ENCODE results near the gene TMEM131L.
"Not testable (repeated sequence)": the region's sequence is repeated elsewhere in the genome, so short reads cannot be mapped to it uniquely, and the experiment has no call there.

Gene TMEM131L

GRCh38 chr4:153539422-153539821, 73.3 kb downstream of the TMEM131L start:
- H3K4me1 ChIP-seq (ENCODE audit: control insufficient read depth in 1 of 2, insufficient read depth in 2 of 2, low read length in 2 of 2) = peaks cover 0 to 16% of the 10 kb centered on the region in 2 donors
- no peaks in the 10 kb centered on the region for H3K36me3 ChIP-seq (ENCODE audit: control insufficient read depth in 1 of 2, insufficient read depth in 2 of 2, low read length in 2 of 2)
- H3K4me3 ChIP-seq (ENCODE audit: low read depth in 1 of 2, low read length in 2 of 2) = no peak overlapping the region
- H3K27me3 ChIP-seq (ENCODE audit: low read depth, low read length) = no peaks in the 10 kb centered on the region
- H3K27ac ChIP-seq (ENCODE audit: low read length) = no peak overlapping the region
- H3K9me3 ChIP-seq (ENCODE audit: control insufficient read depth in 1 of 2, low read length in 2 of 2) = no peaks in the 10 kb centered on the region

- no peak overlapping the region for H3K4me3 ChIP-seq (ENCODE audit: low read depth in 1 of 2, low read length in 2 of 2)
- no peaks in the 10 kb centered on the region for H3K27me3 ChIP-seq (ENCODE audit: low read depth, low read length)
- H3K4me1 ChIP-seq (ENCODE audit: control insufficient read depth in 1 of 2, insufficient read depth in 2 of 2, low read length in 2 of 2) = peaks cover 0 to 8% of the 10 kb centered on the region in 2 donors
- no peaks in the 10 kb centered on the region for H3K9me3 ChIP-seq (ENCODE audit: control insufficient read depth in 1 of 2, low read length in 2 of 2)
- H3K36me3 ChIP-seq (ENCODE audit: control insufficient read depth in 1 of 2, insufficient read depth in 2 of 2, low read length in 2 of 2) = no peaks in the 10 kb centered on the region
- no peak overlapping the region for H3K27ac ChIP-seq (ENCODE audit: low read length)
Observed at GRCh38 chr4:153541456-153542096, 75.4 kb downstream of the TMEM131L start.

GRCh38 chr4:153542131-153542530, 76.0 kb downstream of the TMEM131L start:
- Histone ChIP-seq H3K9me3 (ENCODE audit: control insufficient read depth in 1 of 2, low read length in 2 of 2) (no peaks in the 10 kb centered on the region), H3K27me3 (ENCODE audit: low read depth, low read length) (no peaks in the 10 kb centered on the region), H3K4me3 (ENCODE audit: low read depth in 1 of 2, low read length in 2 of 2) (no peak overlapping the region), H3K4me1 (ENCODE audit: control insufficient read depth in 1 of 2, insufficient read depth in 2 of 2, low read length in 2 of 2) (peaks cover 0 to 8% of the 10 kb centered on the region in 2 donors), H3K36me3 (ENCODE audit: control insufficient read depth in 1 of 2, insufficient read depth in 2 of 2, low read length in 2 of 2) (no peaks in the 10 kb centered on the region), H3K27ac (ENCODE audit: low read length) (no peak overlapping the region)

- H3K9me3 ChIP-seq (ENCODE audit: control insufficient read depth in 1 of 2, low read length in 2 of 2) = no peaks in the 10 kb centered on the region
- no peaks in the 10 kb centered on the region for H3K36me3 ChIP-seq (ENCODE audit: control insufficient read depth in 1 of 2, insufficient read depth in 2 of 2, low read length in 2 of 2)
- H3K27ac ChIP-seq (ENCODE audit: low read length) = no peak overlapping the region
Observed at GRCh38 chr4:153542834-153543233, 76.7 kb downstream of the TMEM131L start.

GRCh38 chr4:153543351-153543750, 77.2 kb downstream of the TMEM131L start:
- H3K9me3 ChIP-seq (ENCODE audit: control insufficient read depth in 1 of 2, low read length in 2 of 2) = no peaks in the 10 kb centered on the region
- H3K4me1 ChIP-seq (ENCODE audit: control insufficient read depth in 1 of 2, insufficient read depth in 2 of 2, low read length in 2 of 2) = peaks cover 0 to 2% of the 10 kb centered on the region in 2 donors
- no peaks in the 10 kb centered on the region for H3K27me3 ChIP-seq (ENCODE audit: low read depth, low read length)
- no peak overlapping the region for H3K4me3 ChIP-seq (ENCODE audit: low read depth in 1 of 2, low read length in 2 of 2)
- no peaks in the 10 kb centered on the region for H3K36me3 ChIP-seq (ENCODE audit: control insufficient read depth in 1 of 2, insufficient read depth in 2 of 2, low read length in 2 of 2)
- no peak overlapping the region for H3K27ac ChIP-seq (ENCODE audit: low read length)

More at GRCh38 chr4:153542834-153543233, 76.7 kb downstream of the TMEM131L start:
- Histone ChIP-seq H3K4me1 (ENCODE audit: control insufficient read depth in 1 of 2, insufficient read depth in 2 of 2, low read length in 2 of 2) (peaks cover 0 to 7% of the 10 kb centered on the region in 2 donors), H3K4me3 (ENCODE audit: low read depth in 1 of 2, low read length in 2 of 2) (no peak overlapping the region), H3K27me3 (ENCODE audit: low read depth, low read length) (no peaks in the 10 kb centered on the region)

- Histone ChIP-seq H3K36me3 (ENCODE audit: control insufficient read depth in 1 of 2, insufficient read depth in 2 of 2, low read length in 2 of 2) (no peaks in the 10 kb centered on the region), H3K4me3 (ENCODE audit: low read depth in 1 of 2, low read length in 2 of 2) (no peak overlapping the region), H3K9me3 (ENCODE audit: control insufficient read depth in 1 of 2, low read length in 2 of 2) (no peaks in the 10 kb centered on the region), H3K27me3 (ENCODE audit: low read depth, low read length) (no peaks in the 10 kb centered on the region), H3K4me1 (ENCODE audit: control insufficient read depth in 1 of 2, insufficient read depth in 2 of 2, low read length in 2 of 2) (no peaks in the 10 kb centered on the region), H3K27ac (ENCODE audit: low read length) (no peak overlapping the region)
Observed at GRCh38 chr4:153545822-153546221, 79.7 kb downstream of the TMEM131L start.

GRCh38 chr4:153546280-153546679, 80.1 kb downstream of the TMEM131L start:
- Histone ChIP-seq H3K4me1 (ENCODE audit: control insufficient read depth in 1 of 2, insufficient read depth in 2 of 2, low read length in 2 of 2) (no peaks in the 10 kb centered on the region), H3K9me3 (ENCODE audit: control insufficient read depth in 1 of 2, low read length in 2 of 2) (no peaks in the 10 kb centered on the region), H3K36me3 (ENCODE audit: control insufficient read depth in 1 of 2, insufficient read depth in 2 of 2, low read length in 2 of 2) (no peaks in the 10 kb centered on the region), H3K27ac (ENCODE audit: low read length) (no peak overlapping the region), H3K4me3 (ENCODE audit: low read depth in 1 of 2, low read length in 2 of 2) (no peak overlapping the region), H3K27me3 (ENCODE audit: low read depth, low read length) (no peaks in the 10 kb centered on the region)

GRCh38 chr4:153547520-153547919, 81.4 kb downstream of the TMEM131L start:
- Histone ChIP-seq H3K4me3 (ENCODE audit: low read depth in 1 of 2, low read length in 2 of 2) (no peak overlapping the region), H3K27ac (ENCODE audit: low read length) (no peak overlapping the region), H3K36me3 (ENCODE audit: control insufficient read depth in 1 of 2, insufficient read depth in 2 of 2, low read length in 2 of 2) (no peaks in the 10 kb centered on the region), H3K9me3 (ENCODE audit: control insufficient read depth in 1 of 2, low read length in 2 of 2) (no peaks in the 10 kb centered on the region), H3K27me3 (ENCODE audit: low read depth, low read length) (no peaks in the 10 kb centered on the region), H3K4me1 (ENCODE audit: control insufficient read depth in 1 of 2, insufficient read depth in 2 of 2, low read length in 2 of 2) (no peaks in the 10 kb centered on the region)

GRCh38 chr4:153548907-153549306, 82.7 kb downstream of the TMEM131L start:
- H3K9me3 ChIP-seq (ENCODE audit: control insufficient read depth in 1 of 2, low read length in 2 of 2); H3K36me3 ChIP-seq (ENCODE audit: control insufficient read depth in 1 of 2, insufficient read depth in 2 of 2, low read length in 2 of 2); H3K4me3 ChIP-seq (ENCODE audit: low read depth in 1 of 2, low read length in 2 of 2); H3K27me3 ChIP-seq (ENCODE audit: low read depth, low read length); H3K27ac ChIP-seq (ENCODE audit: low read length): not testable (repeated sequence)
- H3K4me1 ChIP-seq (ENCODE audit: control insufficient read depth in 1 of 2, insufficient read depth in 2 of 2, low read length in 2 of 2) = peaks cover 0 to 11% of the 10 kb centered on the region in 2 donors

GRCh38 chr4:153549405-153549804, 83.2 kb downstream of the TMEM131L start:
- no peak overlapping the region for H3K27ac ChIP-seq (ENCODE audit: low read length)
- H3K4me1 ChIP-seq (ENCODE audit: control insufficient read depth in 1 of 2, insufficient read depth in 2 of 2, low read length in 2 of 2) = peaks cover 0 to 16% of the 10 kb centered on the region in 2 donors
- H3K9me3 ChIP-seq (ENCODE audit: control insufficient read depth in 1 of 2, low read length in 2 of 2) = no peaks in the 10 kb centered on the region
- H3K36me3 ChIP-seq (ENCODE audit: control insufficient read depth in 1 of 2, insufficient read depth in 2 of 2, low read length in 2 of 2) = no peaks in the 10 kb centered on the region
- no peak overlapping the region for H3K4me3 ChIP-seq (ENCODE audit: low read depth in 1 of 2, low read length in 2 of 2)
- no peaks in the 10 kb centered on the region for H3K27me3 ChIP-seq (ENCODE audit: low read depth, low read length)

- no peaks in the 10 kb centered on the region for H3K9me3 ChIP-seq (ENCODE audit: control insufficient read depth in 1 of 2, low read length in 2 of 2)
- no peaks in the 10 kb centered on the region for H3K27me3 ChIP-seq (ENCODE audit: low read depth, low read length)
- no peak overlapping the region for H3K4me3 ChIP-seq (ENCODE audit: low read depth in 1 of 2, low read length in 2 of 2)
- no peak overlapping the region for H3K27ac ChIP-seq (ENCODE audit: low read length)
- H3K36me3 ChIP-seq (ENCODE audit: control insufficient read depth in 1 of 2, insufficient read depth in 2 of 2, low read length in 2 of 2) = no peaks in the 10 kb centered on the region
- peaks cover 0 to 34% of the 10 kb centered on the region in 2 donors for H3K4me1 ChIP-seq (ENCODE audit: control insufficient read depth in 1 of 2, insufficient read depth in 2 of 2, low read length in 2 of 2)
Observed at GRCh38 chr4:153553155-153553818, 87.1 kb downstream of the TMEM131L start.

- H3K9me3 ChIP-seq (ENCODE audit: control insufficient read depth in 1 of 2, low read length in 2 of 2) = no peaks in the 10 kb centered on the region
Observed at GRCh38 chr4:153553819-153554170, 87.6 kb downstream of the TMEM131L start.

More at GRCh38 chr4:153553819-153554170, 87.6 kb downstream of the TMEM131L start:
- Histone ChIP-seq H3K36me3 (ENCODE audit: control insufficient read depth in 1 of 2, insufficient read depth in 2 of 2, low read length in 2 of 2) (no peaks in the 10 kb centered on the region), H3K27ac (ENCODE audit: low read length) (no peak overlapping the region), H3K4me3 (ENCODE audit: low read depth in 1 of 2, low read length in 2 of 2) (no peak overlapping the region), H3K4me1 (ENCODE audit: control insufficient read depth in 1 of 2, insufficient read depth in 2 of 2, low read length in 2 of 2) (peaks cover 0 to 34% of the 10 kb centered on the region in 2 donors), H3K27me3 (ENCODE audit: low read depth, low read length) (no peaks in the 10 kb centered on the region)

Data from muscle layer of duodenum (tissue), 2 donors.